HAP-1 (cell line): ENCODE results near the gene ZNF226.
A peak's percentile ranks its signal among the peaks of the same experiment; 100 is the strongest.
"Not testable (repeated sequence)": the region's sequence is repeated elsewhere in the genome, so short reads cannot be mapped to it uniquely, and the experiment has no call there.

ENCODE experiments used
- DNase-seq, 2 experiments: peaks; one replicate each; pipeline ENCODE4 v3.0.0-alpha.2; 2016 to 2020; ENCODE audit warnings: low spot score in 2 of 2
- H3K27me3 ChIP-seq: fragments of 250-450 bp; sonication (Bioruptor Pico); 2 replicates; pipeline ENCODE4 v1.5.1; 2020; ENCODE audit warnings: low read depth, mild to moderate bottlenecking, moderate library complexity
- H3K36me3 ChIP-seq: fragments of 250-450 bp; sonication (Bioruptor Pico); replicated peaks from 2 replicates; pipeline ENCODE4 v1.5.1; 2020; ENCODE audit warnings: mild to moderate bottlenecking
- H3K4me1 ChIP-seq: fragments of 250-450 bp; sonication (Bioruptor Pico); 2 replicates; pipeline ENCODE4 v1.5.1; 2020; ENCODE audit warnings: mild to moderate bottlenecking
- H3K4me3 ChIP-seq: fragments of 250-450 bp; sonication (Bioruptor Pico); 2 replicates; pipeline ENCODE4 v1.5.1; 2020; ENCODE audit warnings: mild to moderate bottlenecking, moderate library complexity
- H3K9me3 ChIP-seq: fragments of 250-450 bp; sonication (Bioruptor Pico); 2 replicates; pipeline ENCODE4 v1.5.1; 2020; ENCODE audit warnings: mild to moderate bottlenecking, moderate library complexity
- in situ Hi-C: fragments of 300-500 bp; cut with MboI; formaldehyde crosslinking; loops from 3 replicates; pipeline ENCODE4 v1.14.3; 2020; ENCODE audit warnings: low sequenced_read_pairs, inconsistent platforms, mixed read lengths

Gene ZNF226

DNA sequence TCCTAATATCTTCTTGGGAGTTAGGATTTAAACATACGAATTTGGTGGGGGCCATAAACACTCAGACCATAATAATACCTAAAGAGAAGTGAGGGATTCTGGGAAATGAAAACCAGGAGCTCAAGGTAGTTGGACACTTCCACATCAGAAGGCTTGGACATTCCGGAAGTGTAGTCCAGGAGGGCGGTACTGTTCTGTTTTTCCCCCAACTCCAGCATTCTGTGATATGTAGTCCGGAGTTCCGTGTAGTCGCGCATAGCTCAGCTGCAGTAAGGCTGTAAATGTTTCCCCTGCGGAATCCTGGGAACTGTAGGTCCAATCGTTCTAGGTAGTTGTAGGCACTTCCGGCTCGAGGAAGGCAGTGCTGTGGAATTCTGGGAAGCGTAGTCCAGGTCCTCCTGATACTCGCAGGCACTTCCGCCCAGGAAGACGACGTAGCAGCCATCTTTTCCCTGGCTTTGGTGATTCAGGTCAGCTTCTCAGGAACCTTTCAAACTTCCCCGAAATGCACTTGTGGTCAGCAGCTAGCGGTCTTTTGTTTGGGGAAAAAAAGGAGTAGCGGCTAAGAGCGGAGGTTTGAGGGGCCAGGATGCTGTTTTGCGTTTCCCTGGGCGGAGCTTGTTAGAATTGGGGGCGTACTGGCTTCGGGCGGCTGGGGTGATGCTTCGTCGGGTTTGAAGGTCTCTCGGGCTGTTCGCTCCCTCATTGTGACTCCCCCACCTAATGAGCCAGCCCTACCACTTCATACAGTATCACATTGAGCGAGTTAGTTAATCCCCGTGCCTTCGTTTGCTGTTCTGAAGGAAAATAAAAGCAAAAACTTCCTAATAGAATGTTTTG is at the start of gene ZNF226:
ZNF226 (plus strand) TSS at position 428 of the 840 bp plus-strand sequence. CDS start 4,981 bp downstream, outside the sequence.
- Histone ChIP-seq H3K4me1 (peaks cover 4% of the 10 kb centered on the region), H3K27me3 (no peaks in the 10 kb centered on the region; the same call in 1 of the 2 replicates), H3K4me3 (peak within 1 kb of the TSS; percentile 74), H3K36me3 (peaks cover 19% of the 10 kb centered on the region), H3K9me3 (no peaks in the 10 kb centered on the region)
- in situ Hi-C loops: no loop called here
- peak; percentile 92 to 99 for DNase-seq

DNA sequence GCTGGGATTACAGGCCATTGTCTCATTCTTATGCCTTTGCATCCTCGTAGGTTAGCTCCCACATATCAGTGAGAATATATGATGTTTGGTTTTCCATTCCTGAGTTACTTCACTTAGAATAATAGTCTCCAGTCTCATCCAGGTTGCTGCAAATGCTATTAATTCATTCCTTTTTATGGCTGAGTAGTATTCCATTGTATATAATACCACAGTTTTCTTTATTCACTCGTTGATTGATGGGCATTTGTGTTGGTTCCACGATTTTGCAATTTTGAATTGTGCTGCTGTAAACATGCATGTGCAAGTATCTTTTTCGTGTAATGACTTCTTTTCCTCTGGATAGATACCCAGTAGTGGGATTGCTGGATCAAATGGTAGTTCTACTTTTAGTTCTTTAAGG is 43.7 kb upstream of the ZNF226 start:
- H3K4me3 ChIP-seq, H3K9me3 ChIP-seq, DNase-seq, in situ Hi-C loops, H3K4me1 ChIP-seq, H3K27me3 ChIP-seq: not testable (repeated sequence)
- H3K36me3 ChIP-seq: peaks cover 20% of the 10 kb centered on the region

- Histone ChIP-seq H3K36me3 (peaks cover 16% of the 10 kb centered on the region), H3K4me1 (no peaks in the 10 kb centered on the region)
- in situ Hi-C loops: no loop called here
Measured at GRCh38 chr19:44131955-44132354, 32.9 kb upstream of the ZNF226 start.

GRCh38 chr19:44141191-44142058 is 23.5 kb upstream of the ZNF226 start, which contains the start of gene ZNF234:
Gene ZNF234, plus strand, starts transcription at chr19:44141554. Its CDS starts 3,079 bp downstream, at chr19:44144633.
- Histone ChIP-seq H3K4me3 (peak within 1 kb of the TSS; percentile 88), H3K4me1 (peaks cover 9% of the 10 kb centered on the region), H3K27me3 (no peaks in the 10 kb centered on the region), H3K9me3 (no peaks in the 10 kb centered on the region), H3K36me3 (peaks cover 3% of the 10 kb centered on the region; the same call in 1 of the 2 replicates)
- DNase-seq: peak; percentile 69 to 89
- in situ Hi-C loops: no loop called here

More at GRCh38 chr19:44131955-44132354, 32.9 kb upstream of the ZNF226 start:
- Histone ChIP-seq H3K27me3 (no peaks in the 10 kb centered on the region), H3K9me3 (no peaks in the 10 kb centered on the region), H3K4me3 (no peak overlapping the region)
- no peak for DNase-seq

DNA sequence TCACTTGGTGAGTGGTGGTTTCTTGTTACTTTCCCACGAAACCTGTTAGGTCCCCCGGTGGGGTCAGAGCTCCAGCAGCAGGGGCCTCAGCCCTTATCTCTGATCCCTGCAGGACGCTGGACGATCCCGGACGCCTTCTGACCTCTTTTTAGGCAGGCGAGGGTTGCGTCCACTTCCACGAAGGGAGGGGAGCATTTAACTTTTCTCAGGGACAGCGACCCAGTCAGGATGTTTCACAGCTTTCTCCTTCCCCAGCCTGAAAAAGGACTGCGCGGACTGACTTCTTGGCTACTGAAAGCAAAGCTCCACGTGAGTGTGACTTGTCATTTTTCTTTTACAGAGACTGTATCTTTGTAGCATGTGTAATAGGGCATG is 22.9 kb upstream of the ZNF226 start:
- in situ Hi-C loops: no loop called here
- Histone ChIP-seq H3K27me3 (no peaks in the 10 kb centered on the region), H3K4me1 (peaks cover 9% of the 10 kb centered on the region), H3K9me3 (no peaks in the 10 kb centered on the region), H3K36me3 (peaks cover 3% of the 10 kb centered on the region; the same call in 1 of the 2 replicates), H3K4me3 (peak overlapping the region; percentile 88)
- peak in 1 of 2 experiments; percentile 9 for DNase-seq

GRCh38 chr19:44149776-44150175 is 15.1 kb upstream of the ZNF226 start:
- Histone ChIP-seq H3K27me3 (no peaks in the 10 kb centered on the region), H3K9me3 (no peaks in the 10 kb centered on the region), H3K4me3 (no peak overlapping the region), H3K4me1 (no peaks in the 10 kb centered on the region), H3K36me3 (peaks cover 22% of the 10 kb centered on the region)
- no peak for DNase-seq
- in situ Hi-C loops: no loop called here

GRCh38 chr19:44151491-44151890 is 13.4 kb upstream of the ZNF226 start:
- peaks cover 7% of the 10 kb centered on the region for H3K9me3 ChIP-seq
- DNase-seq: no peak
- no peak overlapping the region for H3K4me3 ChIP-seq
- H3K27me3 ChIP-seq: no peaks in the 10 kb centered on the region
- H3K4me1 ChIP-seq: no peaks in the 10 kb centered on the region
- in situ Hi-C loops: no loop called here
- H3K36me3 ChIP-seq: peaks cover 28% of the 10 kb centered on the region

GRCh38 chr19:44156475-44156874 is 8.4 kb upstream of the ZNF226 start:
- no peak overlapping the region for H3K4me3 ChIP-seq
- H3K4me1 ChIP-seq: no peaks in the 10 kb centered on the region
- DNase-seq: no peak
- in situ Hi-C loops: no loop called here
- H3K27me3 ChIP-seq: no peaks in the 10 kb centered on the region
- peaks cover 15% of the 10 kb centered on the region for H3K9me3 ChIP-seq
- peaks cover 28% of the 10 kb centered on the region for H3K36me3 ChIP-seq

GRCh38 chr19:44163789-44164188 is 1.1 kb upstream of the ZNF226 start:
- Histone ChIP-seq H3K4me1 (peaks cover 4% of the 10 kb centered on the region), H3K36me3 (peaks cover 12% of the 10 kb centered on the region), H3K9me3 (no peaks in the 10 kb centered on the region), H3K27me3 (no peaks in the 10 kb centered on the region), H3K4me3 (no peak overlapping the region)
- in situ Hi-C loops: no loop called here
- DNase-seq: no peak

- peak overlapping the region; percentile 74 for H3K4me3 ChIP-seq
- no peak for DNase-seq
- peaks cover 4% of the 10 kb centered on the region for H3K4me1 ChIP-seq
- H3K9me3 ChIP-seq: no peaks in the 10 kb centered on the region
- H3K27me3 ChIP-seq: no peaks in the 10 kb centered on the region; the same call in 1 of the 2 replicates
- H3K36me3 ChIP-seq: peaks cover 14% of the 10 kb centered on the region
- in situ Hi-C loops: no loop called here
Measured at GRCh38 chr19:44164327-44164672, 600 bp upstream of the ZNF226 start.

GRCh38 chr19:44170660-44171059 is 5.8 kb downstream of the ZNF226 start:
- H3K4me1 ChIP-seq, in situ Hi-C loops, H3K9me3 ChIP-seq, H3K4me3 ChIP-seq, DNase-seq, H3K27me3 ChIP-seq: not testable (repeated sequence)
- H3K36me3 ChIP-seq: peaks cover 72% of the 10 kb centered on the region

DNA sequence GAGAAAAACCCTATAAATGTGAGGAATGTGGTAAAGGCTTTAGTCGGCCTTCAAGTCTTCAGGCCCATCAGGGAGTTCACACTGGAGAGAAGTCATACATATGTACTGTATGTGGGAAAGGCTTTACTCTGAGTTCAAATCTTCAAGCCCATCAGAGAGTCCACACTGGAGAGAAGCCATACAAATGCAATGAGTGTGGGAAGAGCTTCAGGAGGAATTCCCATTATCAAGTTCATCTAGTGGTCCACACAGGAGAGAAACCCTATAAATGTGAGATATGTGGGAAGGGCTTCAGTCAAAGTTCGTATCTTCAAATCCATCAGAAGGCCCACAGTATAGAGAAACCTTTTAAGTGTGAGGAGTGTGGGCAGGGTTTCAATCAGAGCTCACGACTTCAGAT is 11.7 kb downstream of the ZNF226 start:
- H3K4me1 ChIP-seq: no peaks in the 10 kb centered on the region; the same call in 1 of the 2 replicates
- H3K4me3 ChIP-seq: no peak overlapping the region
- no peak for DNase-seq
- H3K9me3 ChIP-seq: peaks cover 6% of the 10 kb centered on the region
- in situ Hi-C loops: no loop called here
- H3K36me3 ChIP-seq: peaks cover 60% of the 10 kb centered on the region
- H3K27me3 ChIP-seq: no peaks in the 10 kb centered on the region

- no peaks in the 10 kb centered on the region for H3K4me1 ChIP-seq
- no peaks in the 10 kb centered on the region; the same call in 1 of the 2 replicates for H3K9me3 ChIP-seq
- H3K4me3 ChIP-seq: no peak overlapping the region
- H3K36me3 ChIP-seq: peaks cover 17% of the 10 kb centered on the region
- no peak for DNase-seq
- in situ Hi-C loops: no loop called here
- H3K27me3 ChIP-seq: no peaks in the 10 kb centered on the region
Measured at GRCh38 chr19:44180968-44181367, 16.1 kb downstream of the ZNF226 start.

GRCh38 chr19:44182145-44182544 is 17.2 kb downstream of the ZNF226 start:
- H3K9me3 ChIP-seq: no peaks in the 10 kb centered on the region; the same call in 1 of the 2 replicates
- no peaks in the 10 kb centered on the region for H3K4me1 ChIP-seq
- no peaks in the 10 kb centered on the region for H3K27me3 ChIP-seq
- peaks cover 6% of the 10 kb centered on the region for H3K36me3 ChIP-seq
- H3K4me3 ChIP-seq: no peak overlapping the region
- no peak for DNase-seq
- in situ Hi-C loops: no loop called here
